Parathyroid adenoma (tissue), 2 donors: ENCODE results near the gene GPR17.

Experiments used
- H2AFZ ChIP-seq: fragments of 300-600 bp; sonication (generic); one replicate; pipeline ENCODE4 v1.7.0; 2017; ENCODE audit warnings: antibody characterized with exemption, mild to moderate bottlenecking
- H3K27ac ChIP-seq: fragments of 300-600 bp; sonication (generic); one replicate; pipeline ENCODE4 v1.7.0; 2017
- H3K27me3 ChIP-seq: fragments of 300-600 bp; sonication (generic); one replicate; pipeline ENCODE4 v1.7.0; 2017; ENCODE audit warnings: low read length; ENCODE audit not compliant: control insufficient read depth, insufficient read depth
- H3K36me3 ChIP-seq: fragments of 300-600 bp; sonication (generic); one replicate; pipeline ENCODE4 v1.7.0; 2017; ENCODE audit warnings: low read length; ENCODE audit not compliant: control insufficient read depth, insufficient read depth
- H3K4me1 ChIP-seq: fragments of 300-600 bp; sonication (generic); one replicate; pipeline ENCODE4 v1.7.0; 2017; ENCODE audit warnings: control low read depth
- H3K4me2 ChIP-seq: fragments of 300-600 bp; sonication (generic); one replicate; pipeline ENCODE4 v1.7.0; 2017; ENCODE audit warnings: low read length
- H3K4me3 ChIP-seq: fragments of 300-600 bp; sonication (generic); one replicate; pipeline ENCODE4 v1.7.0; 2017; ENCODE audit warnings: low read depth, low read length
- H3K79me2 ChIP-seq: fragments of 300-600 bp; sonication (generic); one replicate; pipeline ENCODE4 v1.7.0; 2017; ENCODE audit warnings: control low read depth
- H3K9ac ChIP-seq: fragments of 300-600 bp; sonication (generic); one replicate; pipeline ENCODE4 v1.7.0; 2017; ENCODE audit warnings: mild to moderate bottlenecking
- H3K9me3 ChIP-seq: fragments of 300-600 bp; sonication (generic); one replicate; pipeline ENCODE4 v1.7.0; 2017; ENCODE audit warnings: low read length; ENCODE audit not compliant: control insufficient read depth
- CTCF ChIP-seq: fragments of 300-600 bp; sonication (generic); IDR thresholded peaks from one replicate; pipeline ENCODE4 v1.7.0; 2017; ENCODE audit warnings: antibody characterized with exemption, mild to moderate bottlenecking
- donor health status: primary hyperparathyroidism.

Gene GPR17

GRCh38 chr2:127675331-127676261 is 29.6 kb downstream of the GPR17 start, which contains the start of gene LIMS2:
Gene LIMS2 (minus strand): TSS chr2:127675530. CDS start chr2:127675024, 506 bp downstream.
- Histone ChIP-seq H3K27ac (peak within 1 kb of the TSS; percentile 29), H3K27me3 (no peaks in the 10 kb centered on the region)
- TF ChIP-seq CTCF, result no peak

GRCh38 chr2:127676906-127677305 is 31.0 kb downstream of the GPR17 start:
- Histone ChIP-seq H3K9ac (no peak overlapping the region), H3K27ac (no peak overlapping the region), H2AFZ (no peak overlapping the region), H3K79me2 (no peaks in the 10 kb centered on the region), H3K9me3 (no peaks in the 10 kb centered on the region), H3K36me3 (no peaks in the 10 kb centered on the region), H3K4me1 (peaks cover 6% of the 10 kb centered on the region), H3K4me3 (no peak overlapping the region), H3K4me2 (no peak overlapping the region), H3K27me3 (no peaks in the 10 kb centered on the region)
- TF ChIP-seq CTCF, result no peak

More at GRCh38 chr2:127675331-127676261, 29.6 kb downstream of the GPR17 start, which contains the start of gene LIMS2:
- Histone ChIP-seq H3K9ac (no peak within 1 kb of the TSS), H3K9me3 (no peaks in the 10 kb centered on the region), H3K4me3 (peak within 1 kb of the TSS; percentile 46), H3K4me1 (peaks cover 6% of the 10 kb centered on the region), H3K79me2 (no peaks in the 10 kb centered on the region), H2AFZ (peak within 1 kb of the TSS; percentile 80), H3K36me3 (no peaks in the 10 kb centered on the region), H3K4me2 (peak within 1 kb of the TSS; percentile 72)

GRCh38 chr2:127678531-127678930 is 32.6 kb downstream of the GPR17 start:
- Histone ChIP-seq H3K36me3 (no peaks in the 10 kb centered on the region), H3K79me2 (no peaks in the 10 kb centered on the region), H3K4me2 (no peak overlapping the region), H3K27ac (no peak overlapping the region), H3K9ac (no peak overlapping the region), H3K9me3 (no peaks in the 10 kb centered on the region), H3K4me3 (no peak overlapping the region), H3K27me3 (no peaks in the 10 kb centered on the region), H2AFZ (no peak overlapping the region), H3K4me1 (peaks cover 6% of the 10 kb centered on the region)
- TF ChIP-seq CTCF, result no peak

GRCh38 chr2:127678991-127679390 is 33.0 kb downstream of the GPR17 start:
- Histone ChIP-seq H3K36me3 (no peaks in the 10 kb centered on the region), H3K9me3 (no peaks in the 10 kb centered on the region), H3K4me3 (no peak overlapping the region), H3K4me2 (no peak overlapping the region), H3K79me2 (no peaks in the 10 kb centered on the region), H2AFZ (no peak overlapping the region), H3K27ac (no peak overlapping the region), H3K4me1 (peaks cover 6% of the 10 kb centered on the region), H3K9ac (no peak overlapping the region), H3K27me3 (no peaks in the 10 kb centered on the region)
- TF ChIP-seq CTCF, result no peak
